ENCODE data around the gene MAP3K7.

DNA sequence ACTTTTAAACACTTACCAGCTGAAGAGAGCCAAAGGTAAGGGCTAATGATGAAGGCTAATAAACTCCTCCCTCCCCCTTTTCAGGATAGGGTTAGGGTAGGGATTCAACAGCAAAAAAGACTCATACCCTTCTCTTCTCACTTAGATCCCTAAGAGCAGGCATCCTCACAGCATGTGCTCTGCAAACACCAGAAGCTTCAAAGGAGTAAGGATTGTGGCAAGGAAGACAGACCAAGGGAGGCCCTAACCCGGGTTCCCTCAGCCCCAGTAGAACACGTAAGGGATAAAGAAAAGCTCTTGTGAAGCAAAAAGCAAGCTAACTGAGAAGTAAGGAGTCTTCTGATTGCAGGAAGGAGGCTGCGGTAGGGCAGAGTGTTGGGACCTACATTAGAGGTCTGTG is 11.6 kb downstream of the MAP3K7 start:
- TF ChIP-seq POLR2A (IDR thresholded peaks at IDR 0.05) (no peak), POLR2AphosphoS5 (IDR thresholded peaks at IDR 0.05) (no peak), EP300 (IDR thresholded peaks at IDR 0.05) (no peak)
- TF ChIP-seq, protein P1, sequence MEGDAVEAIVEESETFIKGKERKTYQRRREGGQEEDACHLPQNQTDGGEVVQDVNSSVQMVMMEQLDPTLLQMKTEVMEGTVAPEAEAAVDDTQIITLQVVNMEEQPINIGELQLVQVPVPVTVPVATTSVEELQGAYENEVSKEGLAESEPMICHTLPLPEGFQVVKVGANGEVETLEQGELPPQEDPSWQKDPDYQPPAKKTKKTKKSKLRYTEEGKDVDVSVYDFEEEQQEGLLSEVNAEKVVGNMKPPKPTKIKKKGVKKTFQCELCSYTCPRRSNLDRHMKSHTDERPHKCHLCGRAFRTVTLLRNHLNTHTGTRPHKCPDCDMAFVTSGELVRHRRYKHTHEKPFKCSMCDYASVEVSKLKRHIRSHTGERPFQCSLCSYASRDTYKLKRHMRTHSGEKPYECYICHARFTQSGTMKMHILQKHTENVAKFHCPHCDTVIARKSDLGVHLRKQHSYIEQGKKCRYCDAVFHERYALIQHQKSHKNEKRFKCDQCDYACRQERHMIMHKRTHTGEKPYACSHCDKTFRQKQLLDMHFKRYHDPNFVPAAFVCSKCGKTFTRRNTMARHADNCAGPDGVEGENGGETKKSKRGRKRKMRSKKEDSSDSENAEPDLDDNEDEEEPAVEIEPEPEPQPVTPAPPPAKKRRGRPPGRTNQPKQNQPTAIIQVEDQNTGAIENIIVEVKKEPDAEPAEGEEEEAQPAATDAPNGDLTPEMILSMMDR (IDR thresholded peaks at IDR 0.05) = no peak

Measured in suprapubic skin (tissue), 4 donors.